GM18907 (cell line): ENCODE results near the gene B3GALT6.
"Not testable (repeated sequence)": the region's sequence is repeated elsewhere in the genome, so short reads cannot be mapped to it uniquely, and the experiment has no call there.

ENCODE experiments used
- ATAC-seq: cut with Tn5 transposase; IDR thresholded peaks from one replicate; pipeline ENCODE4 v1.9.1; 2021; ENCODE audit warnings: mild to moderate bottlenecking, moderate library complexity; ENCODE audit not compliant: unreplicated experiment

B3GALT6 gene

DNA sequence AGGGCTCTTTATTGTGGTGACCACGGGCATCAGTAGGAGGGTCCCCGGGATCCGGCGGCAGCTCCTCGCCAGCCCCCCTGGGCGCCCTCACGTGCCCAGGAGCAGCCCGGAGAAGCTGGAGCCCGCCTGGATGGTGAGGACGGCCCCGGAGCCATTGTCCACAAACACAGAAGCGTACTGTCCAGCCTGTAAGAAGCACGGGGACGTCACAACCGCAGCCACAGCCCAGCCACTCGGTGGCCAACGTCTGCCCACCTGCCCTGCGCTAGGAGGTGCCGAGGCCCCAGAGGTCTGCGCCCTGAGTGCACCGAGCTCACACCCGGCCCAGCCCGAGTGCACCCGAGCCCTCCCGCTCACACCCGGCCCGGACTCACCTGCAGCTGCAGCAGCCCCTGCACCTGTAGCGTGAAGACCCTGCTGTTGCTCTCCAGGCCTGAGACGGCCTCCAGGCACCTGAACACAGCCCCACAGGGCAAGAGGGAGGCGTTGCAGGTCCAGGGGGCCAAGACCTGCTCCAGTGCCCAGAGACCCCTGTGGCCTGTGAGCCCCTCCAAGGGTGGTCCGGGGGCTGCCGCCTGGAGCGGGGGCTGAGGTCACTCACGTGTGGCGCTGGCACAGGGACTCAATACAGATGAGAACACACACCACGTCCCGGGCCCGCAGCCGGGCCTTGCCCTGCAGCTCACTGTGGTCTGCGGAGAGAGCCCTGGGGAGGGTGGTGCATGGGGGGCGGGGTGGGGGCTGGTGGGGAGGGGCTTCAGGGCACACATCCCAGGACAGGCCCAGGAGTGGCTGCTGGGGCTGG is 10.6 kb downstream of the B3GALT6 start:
- ATAC-seq = no peak

DNA sequence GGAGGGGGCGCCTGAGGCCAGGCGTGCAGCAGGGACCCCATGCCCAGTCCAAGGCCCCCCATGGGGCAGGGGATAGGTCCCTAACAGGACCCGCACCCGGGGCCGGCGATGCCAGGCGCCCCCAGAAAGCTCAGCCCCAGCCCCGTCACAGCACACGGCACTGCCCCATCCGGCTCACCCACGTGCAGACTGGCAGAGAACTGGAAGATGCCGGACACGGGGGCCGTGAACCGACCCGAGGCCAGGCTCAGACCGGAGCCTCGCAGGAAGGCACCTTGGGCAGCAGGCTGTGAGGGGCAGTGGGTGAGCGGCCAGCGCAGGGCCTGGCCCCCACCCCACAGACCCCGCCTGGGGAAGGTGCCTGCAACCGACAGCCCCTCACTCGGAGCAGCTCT is 11.2 kb downstream of the B3GALT6 start:
- ATAC-seq = no peak

DNA sequence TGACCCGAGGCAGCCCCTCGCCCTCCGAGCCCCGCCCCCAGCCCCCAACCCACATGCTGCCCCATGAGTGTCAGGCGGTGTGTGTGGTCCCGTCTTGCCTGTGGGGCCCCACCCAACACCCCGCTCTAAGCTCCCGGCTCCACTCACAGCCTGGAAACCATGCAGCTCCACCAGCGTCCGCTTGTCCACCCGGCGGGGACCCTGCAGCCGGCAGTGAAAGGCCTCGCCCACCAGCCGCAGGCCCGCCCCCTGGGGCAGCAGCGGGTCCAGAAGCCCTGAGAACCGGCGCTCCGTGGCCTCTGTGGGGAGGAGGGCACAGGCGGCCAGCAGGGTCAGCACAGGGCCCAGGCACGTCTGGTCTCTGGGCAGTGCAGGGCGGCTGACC is 11.8 kb downstream of the B3GALT6 start:
- no peak for ATAC-seq

DNA sequence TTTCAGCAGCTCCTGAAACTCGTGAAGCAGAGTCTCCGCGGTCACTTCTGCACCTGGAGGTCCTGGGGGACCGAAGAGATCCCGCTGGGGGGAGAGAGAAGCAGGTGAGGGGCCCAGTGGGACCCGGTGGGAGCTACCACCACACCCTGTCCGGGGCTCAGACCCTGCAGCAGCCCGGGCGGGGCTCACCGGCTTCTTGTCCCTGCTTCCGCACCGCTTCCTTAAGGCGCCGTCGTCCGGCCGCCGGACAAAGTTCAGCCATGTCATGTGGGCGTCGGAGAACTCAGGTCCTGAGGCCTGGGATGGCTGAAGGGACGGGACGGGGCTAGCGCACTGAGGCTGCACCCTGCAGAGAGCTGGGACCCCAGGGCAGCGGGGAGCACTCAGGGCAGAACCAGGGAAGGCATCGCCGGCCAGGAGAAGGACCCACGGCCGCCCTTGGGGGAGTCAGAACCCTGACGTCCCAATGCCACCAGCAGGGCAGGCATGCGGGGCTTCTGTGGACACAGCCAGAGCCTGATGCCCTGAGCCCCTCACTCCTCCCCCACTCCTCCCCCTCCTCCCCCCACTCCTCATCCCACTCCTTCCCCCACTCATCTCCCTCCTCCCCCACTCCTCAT is 12.3 kb downstream of the B3GALT6 start:
- no peak for ATAC-seq

DNA sequence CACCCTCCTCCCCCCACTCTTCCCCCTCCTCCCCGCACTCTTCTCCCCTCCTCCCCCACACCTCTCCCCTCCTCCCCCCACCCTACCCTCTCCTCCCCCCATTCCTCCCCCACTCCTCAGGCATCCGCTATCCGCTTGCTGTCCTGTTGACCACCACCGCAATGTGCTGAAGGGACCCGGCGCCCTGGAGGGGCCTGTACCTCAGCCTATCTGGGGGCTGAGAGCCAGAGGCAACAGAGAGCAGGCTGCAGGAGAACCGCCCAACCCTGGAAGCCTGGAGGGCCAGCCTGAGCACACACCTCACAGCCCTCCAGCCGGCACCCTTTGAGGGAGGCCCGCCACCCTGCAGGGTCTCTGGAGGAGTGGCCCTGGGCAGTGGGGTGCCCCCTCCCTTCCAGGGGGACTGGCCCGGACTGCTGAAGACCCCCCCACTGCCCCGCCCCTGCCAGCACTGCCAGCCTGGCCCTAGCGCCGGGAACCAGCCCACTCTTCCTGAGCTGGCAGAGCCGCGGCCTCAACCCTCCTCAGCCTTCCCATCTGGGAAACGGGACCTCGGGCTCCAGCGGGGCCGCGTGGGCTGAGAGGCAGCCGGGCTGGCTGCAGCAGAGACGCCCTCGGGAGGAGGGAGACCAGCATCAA is 13.3 kb downstream of the B3GALT6 start:
- ATAC-seq = no peak

DNA sequence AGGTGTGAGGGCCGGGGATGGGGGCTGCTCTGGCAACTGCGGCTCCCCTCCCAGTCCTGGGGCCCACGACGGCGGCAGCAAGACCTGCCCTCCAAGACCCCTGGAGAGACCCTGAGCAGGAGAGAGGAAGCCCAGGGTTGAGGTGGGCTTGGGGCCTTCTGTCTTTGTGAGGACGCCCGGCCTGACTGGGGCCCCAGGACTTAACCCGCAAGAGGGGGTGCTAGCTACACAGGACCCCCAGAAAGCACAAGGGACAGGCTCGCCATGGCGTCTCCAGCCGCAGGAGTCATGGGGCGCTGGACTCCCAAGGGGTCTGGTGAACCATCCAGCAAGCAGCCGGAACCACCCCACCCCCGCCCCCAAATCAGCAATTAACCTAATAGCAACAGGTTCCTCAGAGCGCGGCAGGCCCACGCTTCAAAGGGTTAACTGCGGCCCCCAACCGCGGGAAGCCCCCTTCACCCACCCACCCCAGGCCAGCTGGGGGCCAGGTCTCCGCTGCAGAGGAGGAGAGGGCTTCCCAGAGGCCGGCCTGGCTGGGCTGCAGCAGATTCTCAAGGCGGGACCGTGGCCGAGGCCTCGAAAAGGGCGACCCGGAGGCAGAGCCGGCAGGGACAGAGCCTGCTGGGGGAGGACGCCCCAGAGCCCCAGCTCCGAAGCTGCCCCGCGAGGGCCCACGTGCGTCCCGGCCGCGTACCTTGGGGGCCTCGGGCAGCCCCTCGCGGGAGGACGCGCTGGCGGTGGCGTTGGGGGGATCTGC is 14.0 kb downstream of the B3GALT6 start:
- no peak for ATAC-seq

DNA sequence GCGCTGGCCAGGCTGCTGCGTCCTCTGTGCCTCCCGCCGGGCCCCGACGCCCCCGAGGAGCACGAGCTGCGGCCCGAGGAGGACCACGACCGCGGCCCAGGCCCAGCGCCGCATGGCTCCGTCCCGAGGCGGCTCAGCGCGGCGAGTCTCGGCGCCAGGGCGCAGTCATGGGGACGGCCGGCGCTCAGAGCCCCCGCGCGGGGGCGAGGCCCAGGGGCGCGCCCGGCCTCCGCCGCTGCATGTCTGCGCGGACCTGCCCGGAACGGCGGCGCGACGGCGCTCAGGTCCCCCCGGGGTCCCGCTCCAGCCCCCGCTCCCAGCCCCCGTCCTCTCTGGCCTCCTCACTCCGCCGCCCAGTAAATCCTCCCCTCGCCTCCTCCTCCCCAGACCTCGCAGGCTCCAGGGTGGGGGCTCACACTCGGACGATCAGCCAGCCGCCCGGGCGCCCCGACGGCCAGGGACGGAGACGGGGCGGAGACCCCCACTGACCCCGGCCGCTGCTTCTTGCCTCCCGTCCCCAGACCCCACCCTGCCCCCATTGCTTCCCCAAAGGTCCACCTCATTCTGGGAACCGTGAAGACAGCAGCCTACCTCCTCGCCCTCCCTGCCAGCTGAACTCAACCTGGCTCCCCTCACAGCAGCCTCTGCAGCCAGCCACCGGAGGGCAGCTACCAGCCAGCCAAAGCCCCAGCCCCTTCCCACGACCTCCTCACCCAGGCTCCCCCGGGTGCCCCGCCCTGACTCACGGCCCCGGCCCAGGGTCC is 14.7 kb downstream of the B3GALT6 start, which contains the start of gene C1QTNF12:
C1QTNF12 (minus strand) TSS at position 146 of the 764 bp plus-strand sequence; CDS start at position 114, 32 bp downstream.
- no peak for ATAC-seq

DNA sequence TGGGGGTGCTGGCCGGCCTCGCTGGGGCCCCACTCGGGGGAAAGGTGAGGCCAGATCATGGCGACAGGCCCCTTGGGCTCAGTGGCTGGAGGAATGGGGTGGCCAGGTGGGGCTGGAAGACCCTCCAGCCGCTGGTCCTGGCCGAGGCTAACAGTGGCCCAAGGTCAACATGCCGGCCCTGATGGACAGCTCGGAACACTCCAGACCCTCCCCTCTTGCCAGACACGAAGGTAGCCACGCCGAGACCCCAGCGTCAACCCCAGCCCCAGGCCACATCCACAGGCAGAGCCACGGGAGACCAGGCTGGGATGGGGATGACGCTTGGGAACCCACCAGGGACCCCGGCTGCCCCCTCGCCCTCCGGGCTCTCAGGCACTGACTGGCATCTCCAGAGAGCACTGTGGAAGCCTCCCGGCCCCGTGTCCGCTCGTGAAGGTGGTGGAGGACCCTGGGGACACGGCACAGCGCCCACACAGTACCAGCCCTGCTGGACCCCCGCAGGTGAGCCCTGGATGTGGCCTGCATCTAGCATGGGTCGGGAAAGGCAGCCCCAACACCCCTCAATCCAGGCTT is 15.4 kb downstream of the B3GALT6 start:
- ATAC-seq = no peak

DNA sequence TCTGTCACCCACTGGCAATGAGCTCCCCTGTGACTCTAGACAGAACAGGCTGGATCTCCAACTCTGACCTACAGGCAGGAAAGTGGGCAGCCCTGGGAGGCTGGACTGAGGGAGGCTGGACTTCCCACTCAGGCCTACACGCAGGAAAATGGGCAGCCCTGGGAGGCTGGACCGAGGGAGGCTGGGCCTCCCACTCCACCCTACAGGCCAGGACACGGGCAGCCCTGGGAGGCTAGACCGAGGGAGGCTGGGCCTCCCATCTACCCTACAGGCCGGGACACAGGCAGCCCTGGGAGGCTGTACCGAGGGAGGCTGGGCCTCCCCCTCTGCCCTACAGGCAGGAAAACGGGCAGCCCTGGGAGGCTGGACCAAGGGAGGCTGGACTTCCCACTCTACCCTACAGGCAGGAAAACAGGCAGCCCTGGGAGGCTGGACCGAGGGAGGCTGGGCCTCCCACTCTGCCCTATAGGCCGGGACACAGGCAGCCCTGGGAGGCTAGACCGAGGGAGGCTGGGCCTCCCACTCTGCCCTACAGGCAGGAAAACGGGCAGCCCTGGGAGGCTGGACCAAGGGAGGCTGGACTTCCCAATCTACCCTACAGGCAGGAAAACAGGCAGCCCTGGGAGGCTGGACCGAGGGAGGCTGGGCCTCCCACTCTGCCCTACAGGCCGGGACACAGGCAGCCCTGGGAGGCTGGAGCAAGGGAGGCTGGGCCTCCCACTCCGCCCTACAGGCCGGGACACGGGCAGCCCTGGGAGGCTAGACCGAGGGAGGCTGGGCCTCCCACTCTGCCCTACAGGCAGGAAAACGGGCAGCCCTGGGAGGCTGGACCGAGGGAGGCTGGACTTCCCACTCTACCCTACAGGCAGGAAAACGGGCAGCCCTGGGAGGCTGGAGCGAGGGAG is 16.2 kb downstream of the B3GALT6 start:
- ATAC-seq = not testable (repeated sequence)

DNA sequence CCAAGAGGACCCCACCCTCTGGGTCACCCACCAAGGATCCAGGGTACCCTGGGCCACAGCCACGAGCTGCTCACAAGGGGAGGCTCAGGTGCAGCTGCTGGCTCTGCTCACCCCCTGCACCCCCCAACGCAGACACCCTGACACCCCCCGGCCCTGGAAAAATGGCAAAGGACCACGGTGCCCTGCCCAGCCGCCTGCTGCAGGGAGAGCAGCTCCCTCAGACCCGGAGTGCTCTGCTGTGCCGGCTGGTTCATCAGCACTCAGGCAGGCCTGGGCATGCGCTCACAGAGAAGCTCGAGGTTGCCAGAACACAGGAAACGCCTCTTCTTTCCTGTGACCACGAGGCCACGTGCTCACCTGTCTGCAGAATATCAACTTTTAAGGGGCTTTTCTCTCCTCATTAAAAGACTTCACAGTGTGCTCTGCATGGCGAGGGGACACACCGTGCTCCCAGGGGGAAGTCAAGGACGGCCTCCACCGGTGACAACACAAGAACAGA is 18.8 kb downstream of the B3GALT6 start:
- ATAC-seq = no peak

DNA sequence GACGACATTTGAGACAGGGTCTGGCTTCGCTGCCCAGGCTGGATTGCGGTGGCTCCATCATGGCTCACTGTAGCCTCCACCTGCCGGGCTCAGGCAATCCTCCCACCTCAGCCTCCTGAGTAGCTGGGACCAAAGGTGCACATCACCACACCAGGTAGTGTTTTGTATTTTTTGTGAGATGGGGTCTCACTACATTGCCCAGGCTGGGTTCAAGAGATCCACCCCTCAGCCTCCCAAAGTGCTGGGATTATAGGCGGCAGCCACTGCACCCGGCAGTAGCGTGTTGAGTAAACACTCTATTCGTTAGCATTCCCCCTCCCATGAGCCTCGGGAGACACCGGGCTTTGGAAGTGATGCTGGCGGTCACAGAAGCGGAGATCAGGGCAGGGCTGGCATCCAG is 21.3 kb downstream of the B3GALT6 start:
- ATAC-seq = no peak

DNA sequence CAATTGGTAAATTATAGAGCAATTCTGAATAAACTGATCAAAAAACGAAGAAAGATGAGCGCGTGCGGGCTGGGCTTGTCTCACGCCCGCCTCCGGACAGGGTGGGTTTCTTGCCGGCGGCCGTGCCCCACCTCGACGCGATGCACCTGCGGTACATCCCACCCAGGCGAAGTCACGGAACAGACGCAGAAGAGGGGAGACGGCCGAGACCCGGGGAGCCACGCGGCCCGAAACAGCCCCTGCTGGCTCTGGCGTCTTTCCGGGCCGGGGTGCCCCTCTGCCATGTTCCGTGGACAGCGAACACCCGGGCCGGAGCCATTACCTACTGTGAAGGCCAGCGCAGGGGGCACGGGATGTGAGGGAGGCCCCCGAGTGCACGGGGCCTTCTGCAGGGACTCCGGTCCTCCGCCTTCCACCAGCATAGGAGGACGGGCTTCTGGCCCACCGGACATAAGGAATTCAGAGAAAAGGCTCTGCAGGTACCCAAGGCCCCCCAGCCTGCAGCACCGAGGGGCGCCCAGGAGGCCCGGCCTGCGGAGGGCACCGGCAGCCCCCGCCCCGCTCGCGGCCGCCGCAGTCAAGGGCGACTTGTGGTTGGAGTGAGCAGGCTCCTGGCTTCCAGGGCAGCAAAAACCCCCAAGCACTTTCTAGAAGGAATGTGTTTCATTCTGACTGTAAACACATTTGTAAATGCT is 22.1 kb downstream of the B3GALT6 start:
- ATAC-seq = no peak

DNA sequence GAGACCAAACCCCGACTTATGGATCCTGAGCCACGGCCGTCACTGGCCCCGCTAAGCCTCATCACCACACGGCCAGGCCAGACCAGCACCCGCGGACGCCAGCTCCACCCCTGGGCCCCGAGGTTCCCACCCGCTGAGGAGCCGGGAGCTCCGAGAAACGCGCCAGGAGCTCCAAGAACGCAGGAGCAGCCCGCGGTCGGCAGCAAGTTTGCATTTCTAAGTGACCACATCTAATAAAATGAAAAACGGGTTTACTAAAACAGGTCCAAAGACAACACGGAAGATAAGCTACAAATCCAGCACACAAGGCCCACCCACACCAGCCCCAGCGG is 22.6 kb downstream of the B3GALT6 start:
- ATAC-seq = no peak

DNA sequence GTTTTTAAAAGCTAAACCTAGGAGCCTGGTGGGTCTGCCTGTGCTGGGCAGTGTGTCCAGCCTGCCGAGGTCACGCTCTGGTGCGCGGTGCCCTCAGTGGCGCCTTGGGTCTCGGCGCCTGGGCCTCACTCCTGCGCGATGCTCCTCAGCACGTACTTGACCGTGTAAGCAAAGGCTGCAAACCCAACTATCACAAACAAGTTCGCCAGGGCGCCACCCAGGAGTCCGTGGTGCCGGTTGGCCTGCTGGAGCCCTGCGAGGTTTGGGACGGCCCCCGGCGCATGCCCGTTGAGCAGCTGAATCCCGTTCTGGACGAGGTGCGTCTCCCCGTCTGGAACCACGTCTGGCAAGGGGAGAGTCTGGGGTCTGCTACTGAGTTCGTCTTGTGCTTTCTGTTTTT is 23.0 kb downstream of the B3GALT6 start:
- ATAC-seq = no peak

DNA sequence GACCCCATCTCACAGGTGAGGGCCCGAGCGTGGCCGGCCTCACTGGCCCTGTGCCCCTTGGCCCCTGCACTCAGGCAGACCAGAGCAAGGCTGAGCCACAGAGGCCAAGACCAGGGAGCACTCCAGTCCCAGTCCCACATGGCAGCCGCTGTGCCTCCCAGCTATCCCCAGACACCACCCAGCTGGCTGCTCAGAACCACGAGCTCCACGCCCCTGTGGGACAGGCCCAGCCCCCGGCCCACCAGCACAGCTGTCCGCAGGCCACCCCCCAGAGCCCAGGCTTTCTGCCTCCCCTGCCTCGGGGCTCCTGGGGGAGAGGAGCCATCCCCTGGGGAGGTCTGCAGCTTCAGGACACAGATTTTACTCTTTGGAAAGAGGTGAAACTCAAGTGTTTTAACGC is 23.6 kb downstream of the B3GALT6 start:
- ATAC-seq = no peak

DNA sequence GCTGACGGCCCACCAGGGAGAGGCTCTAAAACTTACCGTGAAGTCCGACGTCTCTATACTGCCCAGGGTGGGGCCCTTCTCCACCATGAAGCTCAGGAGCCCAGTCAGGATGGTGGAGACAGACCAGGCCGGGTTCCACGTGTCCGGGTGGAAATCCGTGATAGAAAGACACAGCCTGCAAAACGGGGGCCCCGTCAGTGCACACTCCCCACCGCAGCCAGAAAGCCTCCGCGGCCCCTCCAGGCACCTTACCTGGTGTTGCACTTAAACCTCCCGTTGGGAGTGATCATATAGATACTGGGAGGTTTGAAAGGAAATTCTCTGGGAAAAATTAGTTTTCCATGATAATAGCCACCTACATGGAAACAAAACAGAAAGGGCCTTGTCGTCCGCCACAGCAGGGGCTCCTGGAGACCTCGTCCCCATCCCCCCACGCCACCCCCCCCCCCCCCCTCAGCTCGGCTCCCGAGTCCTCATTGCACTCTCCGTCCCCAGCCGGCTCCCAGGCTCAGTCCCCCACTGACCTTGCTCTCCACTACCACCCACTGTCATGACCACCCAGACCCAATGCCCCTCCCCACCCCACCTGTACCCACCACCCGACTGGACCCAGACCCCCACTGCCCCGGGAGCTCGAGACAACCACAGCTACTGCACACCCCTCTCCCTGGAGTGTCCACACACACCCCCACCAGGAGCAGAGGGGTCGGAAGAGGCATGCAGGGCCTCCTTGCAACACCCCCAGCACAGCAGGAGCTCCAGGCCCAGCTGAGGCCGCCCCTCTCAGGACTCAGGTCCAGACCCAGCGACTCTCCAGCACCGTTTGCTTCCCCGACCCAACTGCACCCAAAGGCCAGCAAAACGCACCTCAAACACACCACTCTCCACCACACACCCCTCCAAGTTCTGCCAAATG is 25.2 kb downstream of the B3GALT6 start:
- no peak for ATAC-seq

DNA sequence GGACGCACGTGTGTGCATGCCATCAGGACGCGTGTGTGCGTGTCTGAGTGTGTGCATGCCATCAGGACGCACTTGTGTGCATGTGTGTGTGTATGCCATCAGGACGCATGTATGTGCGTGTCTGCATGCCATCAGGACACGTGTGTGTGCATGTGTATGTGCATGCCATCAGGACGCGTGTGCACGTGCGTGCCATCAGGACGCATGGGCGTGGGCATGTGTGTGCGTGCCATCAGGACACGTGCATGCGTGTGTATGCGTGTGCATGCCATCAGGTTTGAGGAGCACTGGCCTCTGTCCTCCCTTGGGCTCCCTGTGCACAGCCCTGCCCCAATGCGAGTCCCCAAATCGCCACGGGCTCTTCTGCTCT is 27.1 kb downstream of the B3GALT6 start:
- ATAC-seq = no peak

DNA sequence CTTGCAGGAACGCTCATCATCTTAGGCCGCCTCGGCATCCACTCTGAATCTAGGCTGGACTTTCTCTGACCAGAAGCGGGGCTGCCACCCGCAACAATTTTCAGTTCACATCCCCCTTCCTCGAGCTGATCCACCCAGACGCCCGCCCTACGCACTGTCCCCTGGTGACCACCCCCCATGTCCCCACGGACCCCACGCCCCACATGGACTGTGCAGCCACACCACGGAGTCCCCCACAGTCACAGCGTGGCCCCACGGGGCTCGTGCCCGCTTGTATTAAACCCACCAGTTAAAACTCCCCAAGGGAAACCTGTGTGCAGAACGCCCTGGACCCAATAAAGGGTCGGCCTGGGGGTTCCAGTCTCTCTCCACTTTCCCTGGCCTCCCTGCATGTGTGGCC is 27.5 kb downstream of the B3GALT6 start:
- no peak for ATAC-seq
